Measurements from ENCODE around the gene ENTPD2.
A peak's percentile ranks its signal among the peaks of the same experiment; 100 is the strongest.

ENTPD2 gene

GRCh38 chr9:137053944-137054931 lies at the start of gene ENTPD2:
TSS of gene ENTPD2 (minus strand) at chr9:137054061. CDS start at chr9:137053997, 64 bp downstream.
- DNase-seq = peak; percentile 51

GRCh38 chr9:137103206-137103999 lies 49.5 kb upstream of the ENTPD2 start:
- no peak for DNase-seq

- no peak for DNase-seq
Measured at GRCh38 chr9:137099231-137099630, 45.4 kb upstream of the ENTPD2 start.

- DNase-seq = no peak
Measured at GRCh38 chr9:137097761-137098462, 44.1 kb upstream of the ENTPD2 start.

GRCh38 chr9:137096785-137097546 lies 43.1 kb upstream of the ENTPD2 start:
- no peak for DNase-seq

- peak; percentile 83 for DNase-seq
Measured at GRCh38 chr9:137095664-137096517, 42.0 kb upstream of the ENTPD2 start.

GRCh38 chr9:137089232-137089947 lies 35.5 kb upstream of the ENTPD2 start:
- DNase-seq = no peak

- DNase-seq = no peak
Measured at GRCh38 chr9:137088121-137088520, 34.3 kb upstream of the ENTPD2 start.

- no peak for DNase-seq
Measured at GRCh38 chr9:137087409-137087925, 33.6 kb upstream of the ENTPD2 start.

GRCh38 chr9:137086531-137087408 lies 32.9 kb upstream of the ENTPD2 start, which contains the start of gene MAN1B1:
TSS of gene MAN1B1 (plus strand) at chr9:137086985. CDS start at chr9:137087000, 15 bp downstream.
- peak; percentile 100 for DNase-seq

- DNase-seq = peak; percentile 33
Measured at GRCh38 chr9:137085920-137086530, 32.2 kb upstream of the ENTPD2 start.

- no peak for DNase-seq
Measured at GRCh38 chr9:137084526-137084925, 30.7 kb upstream of the ENTPD2 start.

- no peak for DNase-seq
Measured at GRCh38 chr9:137083394-137084004, 29.6 kb upstream of the ENTPD2 start.

- DNase-seq = no peak
Measured at GRCh38 chr9:137082925-137083290, 29.0 kb upstream of the ENTPD2 start.

GRCh38 chr9:137082222-137082924 lies 28.5 kb upstream of the ENTPD2 start:
- no peak for DNase-seq

- DNase-seq = no peak
Measured at GRCh38 chr9:137080260-137081122, 26.6 kb upstream of the ENTPD2 start.

- DNase-seq = no peak
Measured at GRCh38 chr9:137079401-137079787, 25.5 kb upstream of the ENTPD2 start.

Measured in stimulated activated CD4-positive, alpha-beta T cell treated with anti-CD3 and anti-CD28 coated beads, Interleukin-4, amount 100 ng/mL, for 1 hour (primary cell).